HG03064 (cell line): ENCODE measurements around the gene HNRNPA3.
A peak's percentile ranks its signal among the peaks of the same experiment; 100 is the strongest.
"Not testable (repeated sequence)": the region's sequence is repeated elsewhere in the genome, so short reads cannot be mapped to it uniquely, and the experiment has no call there.

Experiments used
- ATAC-seq: cut with Tn5 transposase; IDR thresholded peaks from one replicate; pipeline ENCODE4 v1.9.1; 2021; ENCODE audit warnings: low read depth; ENCODE audit not compliant: unreplicated experiment

Gene HNRNPA3

GRCh38 chr2:177188482-177189469, 23.8 kb upstream of the HNRNPA3 start:
- no peak for ATAC-seq

GRCh38 chr2:177190941-177191340, 21.7 kb upstream of the HNRNPA3 start:
- no peak for ATAC-seq

- ATAC-seq: no peak
Measured at GRCh38 chr2:177192788-177193187, 19.8 kb upstream of the HNRNPA3 start.

- ATAC-seq: no peak
Measured at GRCh38 chr2:177193240-177193639, 19.4 kb upstream of the HNRNPA3 start.

GRCh38 chr2:177195194-177195593, 17.4 kb upstream of the HNRNPA3 start:
- ATAC-seq: no peak

GRCh38 chr2:177200419-177200818, 12.2 kb upstream of the HNRNPA3 start:
- not testable (repeated sequence) for ATAC-seq

- no peak for ATAC-seq
Measured at GRCh38 chr2:177201919-177202346, 10.7 kb upstream of the HNRNPA3 start.

GRCh38 chr2:177204417-177204816, 8.2 kb upstream of the HNRNPA3 start:
- no peak for ATAC-seq

- peak; percentile 55 for ATAC-seq
Measured at GRCh38 chr2:177207101-177207500, 5.5 kb upstream of the HNRNPA3 start.

- ATAC-seq: no peak
Measured at GRCh38 chr2:177211169-177211568, 1.4 kb upstream of the HNRNPA3 start.

- ATAC-seq: no peak
Measured at GRCh38 chr2:177211576-177212105, 953 bp upstream of the HNRNPA3 start.

GRCh38 chr2:177212891-177213856, 580 bp downstream of the HNRNPA3 start:
- peak; percentile 45 for ATAC-seq

- no peak for ATAC-seq
Measured at GRCh38 chr2:177217247-177217843, 4.8 kb downstream of the HNRNPA3 start.

- ATAC-seq: not testable (repeated sequence)
Measured at GRCh38 chr2:177219787-177220186, 7.2 kb downstream of the HNRNPA3 start.

- ATAC-seq: no peak
Measured at GRCh38 chr2:177221534-177221933, 8.9 kb downstream of the HNRNPA3 start.

GRCh38 chr2:177221970-177222369, 9.4 kb downstream of the HNRNPA3 start:
- ATAC-seq: no peak

- ATAC-seq: not testable (repeated sequence)
Measured at GRCh38 chr2:177223436-177223835, 10.8 kb downstream of the HNRNPA3 start.

GRCh38 chr2:177225965-177226360, 13.4 kb downstream of the HNRNPA3 start:
- no peak for ATAC-seq

- ATAC-seq: no peak
Measured at GRCh38 chr2:177229442-177230242, 17.0 kb downstream of the HNRNPA3 start.
